Brain microvascular endothelial cell (primary cell): ENCODE measurements around the gene PDE4C.

Source experiments
- DNase-seq: peaks from one replicate; pipeline ENCODE4 v3.0.0-alpha.2; 2020
- H3K27ac ChIP-seq: fragments of 250-450 bp; sonication (Bioruptor Pico); 2 replicates; pipeline ENCODE4 v1.5.1; 2020; ENCODE audit warnings: mild to moderate bottlenecking, moderate library complexity
- H3K27me3 ChIP-seq: fragments of 250-450 bp; sonication (Bioruptor Pico); replicated peaks from 2 replicates; pipeline ENCODE4 v1.5.1; 2020; ENCODE audit warnings: mild to moderate bottlenecking
- H3K36me3 ChIP-seq: fragments of 250-450 bp; sonication (Bioruptor Pico); replicated peaks from 2 replicates; pipeline ENCODE4 v1.5.1; 2020; ENCODE audit warnings: mild to moderate bottlenecking
- H3K4me3 ChIP-seq: 2 replicates; pipeline ENCODE4 v1.5.1; 2011; ENCODE audit warnings: low read depth, mild to moderate bottlenecking, control low read depth, low read length, moderate library complexity
- CTCF ChIP-seq: IDR thresholded peaks from 2 replicates; pipeline ENCODE4 v1.5.1; 2011; ENCODE audit warnings: low read depth, mild to moderate bottlenecking, moderate library complexity, low read length, control low read depth, inconsistent platforms; ENCODE audit errors: missing control alignments
- in situ Hi-C: cut with HindIII; loops from 2 replicates; pipeline ENCODE4 v1.10.0; 2017; ENCODE audit warnings: low sequenced_read_pairs, low pct_ligation_motif_present

PDE4C gene

GRCh38 chr19:18229474-18229873, 3.2 kb upstream of the PDE4C start:
- H3K4me3 ChIP-seq: no peak overlapping the region
- H3K36me3 ChIP-seq: no peaks in the 10 kb centered on the region
- DNase-seq: no peak
- in situ Hi-C loops: no loop called here
- H3K27me3 ChIP-seq: peaks cover 3% of the 10 kb centered on the region
- peak; percentile 63 for TF ChIP-seq CTCF
- H3K27ac ChIP-seq: no peak overlapping the region

- Histone ChIP-seq H3K36me3 (no peaks in the 10 kb centered on the region), H3K27ac (no peak overlapping the region), H3K4me3 (no peak overlapping the region), H3K27me3 (peaks cover 3% of the 10 kb centered on the region)
- DNase-seq: no peak
- TF ChIP-seq CTCF: no peak
- in situ Hi-C loops: no loop called here
Measured at GRCh38 chr19:18227781-18228271, 1.6 kb upstream of the PDE4C start.

GRCh38 chr19:18226956-18227780, 930 bp upstream of the PDE4C start:
- peaks cover 3% of the 10 kb centered on the region for H3K27me3 ChIP-seq
- TF ChIP-seq CTCF: no peak
- no peaks in the 10 kb centered on the region for H3K36me3 ChIP-seq
- H3K27ac ChIP-seq: no peak overlapping the region
- no peak overlapping the region for H3K4me3 ChIP-seq
- in situ Hi-C loops: no loop called here
- DNase-seq: no peak

DNA sequence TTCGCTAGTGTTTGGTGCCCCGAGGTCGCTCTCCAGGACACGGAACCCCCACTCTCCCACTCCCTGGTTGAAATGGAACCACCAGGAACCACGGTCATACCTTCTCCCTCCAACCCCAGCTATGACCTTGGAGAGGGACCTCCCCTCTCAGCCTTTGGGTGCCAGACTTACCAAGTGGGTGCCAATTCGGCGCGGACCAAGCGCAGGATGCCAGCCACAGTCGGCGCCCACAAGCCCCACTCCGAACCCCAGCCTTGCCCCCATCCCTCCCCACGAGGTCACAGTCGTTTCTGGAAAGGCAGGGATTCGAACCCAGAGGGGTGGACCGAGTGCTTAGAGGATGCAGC, 910 bp downstream of the PDE4C start:
- Histone ChIP-seq H3K27me3 (no peaks in the 10 kb centered on the region), H3K36me3 (no peaks in the 10 kb centered on the region), H3K27ac (no peak overlapping the region), H3K4me3 (no peak overlapping the region)
- in situ Hi-C loops: no loop called here
- TF ChIP-seq CTCF: no peak
- no peak for DNase-seq

DNA sequence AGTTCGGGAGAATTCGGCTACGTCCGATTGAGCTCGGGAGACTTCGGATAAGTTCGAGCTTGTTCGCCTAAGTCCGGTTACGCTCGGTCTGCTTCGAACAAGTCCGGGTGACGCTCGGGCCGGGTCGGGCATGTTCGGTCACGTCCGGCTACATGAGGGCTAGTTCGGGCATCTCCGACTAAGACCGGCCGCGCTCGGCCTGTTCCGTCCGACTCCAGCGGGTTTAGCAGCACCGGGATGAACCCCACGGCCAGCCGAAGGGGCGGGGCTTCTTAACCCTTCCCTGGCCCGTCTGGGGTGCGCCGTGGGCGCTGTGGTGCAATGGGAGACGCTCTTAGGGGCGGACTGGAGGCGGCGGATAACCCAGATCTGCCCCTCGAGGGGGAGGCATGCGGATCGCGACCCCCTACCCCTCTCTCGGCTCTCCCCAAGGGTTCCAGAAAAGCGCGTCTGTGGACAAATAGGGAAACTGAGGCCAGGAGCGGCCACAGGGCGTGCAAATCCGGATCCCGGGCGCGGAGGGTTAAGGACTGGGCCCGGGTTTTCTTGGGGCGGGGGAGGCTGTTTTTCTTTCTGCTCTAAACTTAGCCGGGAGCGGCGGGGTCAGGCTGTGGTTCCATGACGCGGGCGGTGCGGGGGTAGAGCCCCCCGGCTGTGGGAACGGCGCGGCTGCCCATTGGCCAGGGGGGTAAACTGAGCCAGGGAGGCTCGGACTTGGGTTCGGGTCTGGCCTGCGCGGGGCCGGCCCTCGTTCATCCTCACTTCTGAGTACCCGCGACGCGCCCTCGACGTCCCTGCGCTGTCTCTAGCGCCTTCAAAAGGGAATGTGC, 1.5 kb downstream of the PDE4C start:
- Histone ChIP-seq H3K27ac (no peak overlapping the region), H3K36me3 (no peaks in the 10 kb centered on the region), H3K27me3 (no peaks in the 10 kb centered on the region), H3K4me3 (peak overlapping the region; percentile 49)
- DNase-seq: peak; percentile 99
- in situ Hi-C loops: no loop called here
- no peak for TF ChIP-seq CTCF
